ENCODE data around the gene GOLT1A.

Gene GOLT1A

DNA sequence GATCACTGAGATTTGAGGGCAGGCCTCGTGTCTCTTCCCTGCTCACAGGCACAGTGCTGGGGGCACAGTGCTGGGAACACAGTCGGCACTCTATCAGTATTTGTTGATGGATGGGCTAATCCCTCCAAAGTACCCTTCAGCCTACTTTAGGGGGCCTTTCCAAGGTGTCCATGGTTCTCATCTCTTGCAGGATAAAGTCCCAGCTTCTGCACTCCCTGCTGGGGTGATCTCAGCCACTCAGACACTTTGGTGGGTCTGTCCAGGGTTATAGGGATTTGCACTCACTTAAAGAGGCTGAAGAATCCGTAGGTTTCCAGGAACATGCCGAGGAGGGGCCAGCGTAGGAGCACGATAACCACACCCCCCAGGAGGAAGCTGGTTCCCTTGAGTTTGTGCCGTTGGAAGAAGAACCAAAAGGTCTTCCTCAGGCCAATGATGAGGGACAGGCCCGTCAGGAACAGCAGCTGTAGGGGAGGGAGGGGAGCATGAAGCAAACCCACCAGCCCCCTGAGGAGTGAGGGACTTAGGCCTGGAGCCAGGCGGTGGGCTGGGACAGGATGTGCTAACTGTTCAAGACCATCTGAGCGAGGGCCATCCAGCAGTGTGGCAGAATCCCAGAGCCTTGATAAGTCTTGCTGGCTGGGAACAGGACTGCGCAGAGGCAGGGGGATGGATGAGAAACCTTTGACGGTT lies 12.3 kb downstream of the GOLT1A start:
- Histone ChIP-seq H3K36me3 (ENCODE audit: control insufficient read depth in 2 of 2, insufficient read depth in 2 of 2, low read length in 2 of 2) (no peaks in the 10 kb centered on the region), H3K4me3 (ENCODE audit: low read length in 2 of 2) (no peak overlapping the region), H3K27me3 (ENCODE audit: control insufficient read depth in 1 of 2, insufficient read depth in 2 of 2, low read length in 2 of 2) (peaks cover 13 to 26% of the 10 kb centered on the region in 2 donors), H3K27ac (ENCODE audit: low read length) (no peak overlapping the region), H3K4me1 (ENCODE audit: control insufficient read depth, insufficient read depth, low read length) (no peaks in the 10 kb centered on the region), H3K9ac (ENCODE audit: low read length in 2 of 2) (no peak overlapping the region), H3K9me3 (ENCODE audit: control insufficient read depth in 2 of 2, low read length in 2 of 2) (no peaks in the 10 kb centered on the region)

DNA sequence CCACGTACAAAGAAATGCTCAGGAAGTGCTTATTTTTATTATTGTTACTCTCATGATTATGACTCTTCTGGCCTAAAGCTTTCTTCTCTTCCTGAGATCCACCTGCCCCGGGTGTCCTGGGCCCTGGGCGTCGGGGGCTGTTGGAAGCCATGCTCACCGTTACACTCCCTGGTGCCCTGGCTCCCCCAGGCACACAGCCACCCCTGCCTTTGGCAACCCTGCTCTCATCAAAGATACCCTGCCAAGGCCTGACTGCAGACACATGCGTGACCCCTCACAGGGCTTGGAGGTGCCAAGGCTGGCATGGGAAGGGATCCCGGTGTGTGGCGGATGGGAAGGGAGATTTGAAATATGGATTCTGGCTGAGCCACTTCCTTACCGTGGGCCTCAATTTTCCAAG lies 14.2 kb downstream of the GOLT1A start:
- Histone ChIP-seq H3K4me3 (ENCODE audit: low read length in 2 of 2) (no peak overlapping the region), H3K9me3 (ENCODE audit: control insufficient read depth in 2 of 2, low read length in 2 of 2) (no peaks in the 10 kb centered on the region), H3K27me3 (ENCODE audit: control insufficient read depth in 1 of 2, insufficient read depth in 2 of 2, low read length in 2 of 2) (peaks cover 15 to 34% of the 10 kb centered on the region in 2 donors), H3K9ac (ENCODE audit: low read length in 2 of 2) (no peak overlapping the region), H3K36me3 (ENCODE audit: control insufficient read depth in 2 of 2, insufficient read depth in 2 of 2, low read length in 2 of 2) (no peaks in the 10 kb centered on the region), H3K4me1 (ENCODE audit: control insufficient read depth, insufficient read depth, low read length) (no peaks in the 10 kb centered on the region), H3K27ac (ENCODE audit: low read length) (no peak overlapping the region)

DNA sequence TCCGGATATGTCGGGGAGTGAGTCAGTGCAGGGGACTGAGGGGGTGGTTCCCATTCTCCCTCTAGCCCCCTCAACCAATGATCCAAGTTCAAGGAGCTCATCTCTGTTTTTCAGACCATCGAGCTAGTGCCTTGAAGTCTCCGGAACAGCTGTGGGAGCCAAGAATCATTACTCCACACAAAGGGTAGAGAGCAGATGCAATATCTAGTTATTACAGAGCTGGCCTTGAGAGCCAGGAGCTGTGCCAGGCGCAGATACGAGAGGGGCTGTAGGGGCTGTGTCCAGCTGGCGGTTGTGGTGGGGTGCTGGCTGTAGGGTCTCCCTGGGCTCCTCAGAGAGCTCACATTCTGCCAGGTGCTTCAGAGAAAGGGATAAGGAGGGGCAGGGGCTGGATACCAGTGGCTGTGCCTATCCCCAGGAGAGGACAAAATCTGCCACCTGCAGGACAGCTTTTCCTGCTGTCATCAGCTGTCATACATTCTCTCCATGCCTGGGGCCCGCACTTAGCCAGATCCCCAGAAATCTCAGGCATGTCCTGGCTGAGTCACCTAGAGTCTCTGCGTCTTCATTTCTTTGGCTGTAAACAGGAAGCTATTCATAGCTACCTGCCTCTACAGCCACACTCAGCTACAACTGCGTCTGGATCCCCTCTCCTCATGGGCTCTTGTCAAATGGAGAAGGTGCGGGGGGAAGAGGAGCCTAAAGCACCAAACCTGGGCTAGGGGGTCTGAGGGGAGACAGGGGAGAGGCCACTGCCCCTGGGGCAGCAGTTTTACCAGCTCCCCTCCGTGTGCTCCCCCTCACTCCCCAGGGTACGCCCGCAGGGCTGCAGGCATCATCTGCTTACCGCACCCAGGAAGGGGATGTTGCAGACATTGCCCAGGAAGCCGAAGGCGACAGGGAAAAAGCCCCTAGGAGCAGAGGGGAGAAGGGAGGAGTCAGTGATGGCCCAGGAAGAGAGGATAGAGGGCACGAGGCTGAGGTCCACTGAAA lies 15.1 kb downstream of the GOLT1A start:
- Histone ChIP-seq H3K9me3 (ENCODE audit: control insufficient read depth in 2 of 2, low read length in 2 of 2) (no peaks in the 10 kb centered on the region), H3K4me1 (ENCODE audit: control insufficient read depth, insufficient read depth, low read length) (no peaks in the 10 kb centered on the region), H3K27ac (ENCODE audit: low read length) (no peak overlapping the region), H3K36me3 (ENCODE audit: control insufficient read depth in 2 of 2, insufficient read depth in 2 of 2, low read length in 2 of 2) (no peaks in the 10 kb centered on the region), H3K27me3 (ENCODE audit: control insufficient read depth in 1 of 2, insufficient read depth in 2 of 2, low read length in 2 of 2) (peaks cover 15 to 35% of the 10 kb centered on the region in 2 donors), H3K4me3 (ENCODE audit: low read length in 2 of 2) (no peak overlapping the region), H3K9ac (ENCODE audit: low read length in 2 of 2) (no peak overlapping the region)

DNA sequence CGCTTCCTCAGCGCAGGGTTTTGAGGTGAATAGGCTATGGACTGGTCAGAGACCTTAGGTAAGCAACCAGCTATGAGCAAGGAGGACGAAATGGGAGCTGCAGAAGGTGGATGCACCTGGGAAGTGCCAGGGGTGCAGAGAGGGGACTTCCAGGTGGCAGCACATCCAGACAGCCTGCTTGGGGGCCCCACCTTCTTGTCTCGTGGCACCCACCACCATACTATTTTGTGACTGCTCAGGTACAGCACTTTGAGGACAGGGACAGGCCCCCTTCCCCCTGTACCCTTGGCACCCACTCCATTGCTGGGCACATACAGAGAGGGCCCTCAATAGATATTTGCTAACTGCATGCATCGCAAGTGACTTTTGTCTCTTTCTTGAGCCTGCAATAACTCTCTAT lies 16.7 kb downstream of the GOLT1A start:
- H3K9me3 ChIP-seq (ENCODE audit: control insufficient read depth in 2 of 2, low read length in 2 of 2) = no peaks in the 10 kb centered on the region
- H3K9ac ChIP-seq (ENCODE audit: low read length in 2 of 2) = no peak overlapping the region
- no peaks in the 10 kb centered on the region for H3K36me3 ChIP-seq (ENCODE audit: control insufficient read depth in 2 of 2, insufficient read depth in 2 of 2, low read length in 2 of 2)
- no peak overlapping the region for H3K27ac ChIP-seq (ENCODE audit: low read length)
- H3K4me1 ChIP-seq (ENCODE audit: control insufficient read depth, insufficient read depth, low read length) = no peaks in the 10 kb centered on the region
- H3K4me3 ChIP-seq (ENCODE audit: low read length in 2 of 2) = no peak overlapping the region
- peaks cover 18 to 33% of the 10 kb centered on the region in 2 donors for H3K27me3 ChIP-seq (ENCODE audit: control insufficient read depth in 1 of 2, insufficient read depth in 2 of 2, low read length in 2 of 2)

DNA sequence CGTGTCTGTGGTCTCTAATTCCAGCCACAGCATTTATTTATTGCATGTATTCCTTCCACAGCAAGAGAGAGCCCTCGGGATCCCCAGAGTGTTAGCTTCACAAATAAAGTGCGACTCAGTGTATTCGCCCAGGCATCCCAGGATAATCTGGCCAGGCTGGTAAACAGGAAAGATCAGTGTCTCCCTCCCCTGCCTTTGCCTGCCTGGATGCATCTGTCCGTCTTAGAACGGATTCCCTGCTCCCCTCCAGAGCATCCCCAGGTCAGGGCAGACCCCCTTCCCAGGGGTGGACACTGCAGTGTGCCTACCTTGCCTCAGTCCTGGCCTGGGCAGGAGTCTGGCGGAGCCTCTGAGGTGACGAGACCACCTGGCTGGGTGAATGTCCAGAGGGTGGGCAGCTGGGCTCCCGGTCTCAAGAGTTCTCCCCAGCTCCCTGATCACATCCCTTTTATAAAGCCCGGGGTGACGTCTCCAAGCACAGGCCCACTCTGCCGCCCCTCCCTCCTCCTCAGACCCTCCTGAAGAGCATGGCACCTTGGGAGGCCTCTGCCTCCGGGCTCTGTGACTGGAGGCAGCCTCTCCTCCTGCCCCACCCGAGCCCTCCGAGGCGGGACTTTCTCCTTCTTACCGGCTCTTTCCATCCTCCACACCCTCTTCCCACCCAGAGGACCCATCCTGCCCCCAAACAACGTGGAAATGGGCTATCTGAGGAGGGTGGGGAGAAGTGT lies 17.6 kb downstream of the GOLT1A start, which contains the start of gene KISS1:
Gene KISS1 (minus strand): TSS at position 424 of the 728 bp plus-strand sequence. CDS start 3,615 bp downstream, outside the sequence.
- Histone ChIP-seq H3K4me3 (ENCODE audit: low read length in 2 of 2) (no peak within 1 kb of the TSS), H3K27me3 (ENCODE audit: control insufficient read depth in 1 of 2, insufficient read depth in 2 of 2, low read length in 2 of 2) (peaks cover 18 to 29% of the 10 kb centered on the region in 2 donors), H3K9me3 (ENCODE audit: control insufficient read depth in 2 of 2, low read length in 2 of 2) (no peaks in the 10 kb centered on the region), H3K36me3 (ENCODE audit: control insufficient read depth in 2 of 2, insufficient read depth in 2 of 2, low read length in 2 of 2) (no peaks in the 10 kb centered on the region), H3K27ac (ENCODE audit: low read length) (no peak within 1 kb of the TSS), H3K9ac (ENCODE audit: low read length in 2 of 2) (no peak within 1 kb of the TSS), H3K4me1 (ENCODE audit: control insufficient read depth, insufficient read depth, low read length) (no peaks in the 10 kb centered on the region)

DNA sequence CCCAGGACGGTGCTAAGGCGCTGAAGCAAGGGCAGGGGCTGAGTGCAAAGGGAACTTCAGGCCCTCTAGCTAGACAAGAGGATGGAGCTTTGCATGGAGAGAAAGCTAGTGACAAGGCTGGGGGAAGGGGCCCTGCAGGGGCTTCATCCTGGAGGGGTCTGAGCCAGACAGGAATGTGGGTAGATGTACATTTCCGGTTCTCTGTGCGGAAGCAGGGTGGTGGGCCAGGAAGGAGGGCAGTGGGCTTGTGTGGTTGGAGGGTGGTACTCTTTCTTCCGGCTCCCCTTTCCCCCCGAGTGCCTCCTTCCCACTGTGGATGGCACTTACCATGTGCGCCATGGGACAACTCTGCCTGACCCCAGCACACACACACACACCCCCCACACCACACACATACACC lies 19.0 kb downstream of the GOLT1A start:
- Histone ChIP-seq H3K9ac (ENCODE audit: low read length in 2 of 2) (no peak overlapping the region), H3K36me3 (ENCODE audit: control insufficient read depth in 2 of 2, insufficient read depth in 2 of 2, low read length in 2 of 2) (no peaks in the 10 kb centered on the region), H3K27me3 (ENCODE audit: control insufficient read depth in 1 of 2, insufficient read depth in 2 of 2, low read length in 2 of 2) (peaks cover 15 to 27% of the 10 kb centered on the region in 2 donors), H3K4me3 (ENCODE audit: low read length in 2 of 2) (no peak overlapping the region), H3K9me3 (ENCODE audit: control insufficient read depth in 2 of 2, low read length in 2 of 2) (no peaks in the 10 kb centered on the region), H3K27ac (ENCODE audit: low read length) (no peak overlapping the region), H3K4me1 (ENCODE audit: control insufficient read depth, insufficient read depth, low read length) (no peaks in the 10 kb centered on the region)

DNA sequence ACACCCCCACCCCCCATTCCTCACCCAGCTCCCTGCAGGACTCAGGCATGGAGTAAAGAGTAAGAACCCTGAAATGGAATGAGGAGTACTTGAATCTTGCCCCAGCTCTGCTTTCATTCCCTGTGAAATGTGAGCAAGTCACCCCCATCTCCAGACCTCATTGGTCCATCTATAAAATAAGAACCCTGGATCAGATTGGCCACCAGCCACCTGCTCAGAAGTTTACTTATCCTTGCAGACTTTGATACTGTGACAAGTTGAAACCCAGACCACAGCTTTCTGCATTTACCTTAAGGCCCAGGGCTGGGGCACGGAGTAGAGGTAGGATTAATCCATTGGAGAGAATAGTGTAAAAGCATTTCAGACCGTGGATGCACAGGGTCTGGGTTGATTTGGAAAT lies 19.7 kb downstream of the GOLT1A start:
- Histone ChIP-seq H3K4me1 (ENCODE audit: control insufficient read depth, insufficient read depth, low read length) (no peaks in the 10 kb centered on the region), H3K27me3 (ENCODE audit: control insufficient read depth in 1 of 2, insufficient read depth in 2 of 2, low read length in 2 of 2) (peaks cover 20 to 33% of the 10 kb centered on the region in 2 donors), H3K4me3 (ENCODE audit: low read length in 2 of 2) (no peak overlapping the region), H3K9ac (ENCODE audit: low read length in 2 of 2) (no peak overlapping the region), H3K36me3 (ENCODE audit: control insufficient read depth in 2 of 2, insufficient read depth in 2 of 2, low read length in 2 of 2) (no peaks in the 10 kb centered on the region), H3K27ac (ENCODE audit: low read length) (no peak overlapping the region), H3K9me3 (ENCODE audit: control insufficient read depth in 2 of 2, low read length in 2 of 2) (no peaks in the 10 kb centered on the region)

DNA sequence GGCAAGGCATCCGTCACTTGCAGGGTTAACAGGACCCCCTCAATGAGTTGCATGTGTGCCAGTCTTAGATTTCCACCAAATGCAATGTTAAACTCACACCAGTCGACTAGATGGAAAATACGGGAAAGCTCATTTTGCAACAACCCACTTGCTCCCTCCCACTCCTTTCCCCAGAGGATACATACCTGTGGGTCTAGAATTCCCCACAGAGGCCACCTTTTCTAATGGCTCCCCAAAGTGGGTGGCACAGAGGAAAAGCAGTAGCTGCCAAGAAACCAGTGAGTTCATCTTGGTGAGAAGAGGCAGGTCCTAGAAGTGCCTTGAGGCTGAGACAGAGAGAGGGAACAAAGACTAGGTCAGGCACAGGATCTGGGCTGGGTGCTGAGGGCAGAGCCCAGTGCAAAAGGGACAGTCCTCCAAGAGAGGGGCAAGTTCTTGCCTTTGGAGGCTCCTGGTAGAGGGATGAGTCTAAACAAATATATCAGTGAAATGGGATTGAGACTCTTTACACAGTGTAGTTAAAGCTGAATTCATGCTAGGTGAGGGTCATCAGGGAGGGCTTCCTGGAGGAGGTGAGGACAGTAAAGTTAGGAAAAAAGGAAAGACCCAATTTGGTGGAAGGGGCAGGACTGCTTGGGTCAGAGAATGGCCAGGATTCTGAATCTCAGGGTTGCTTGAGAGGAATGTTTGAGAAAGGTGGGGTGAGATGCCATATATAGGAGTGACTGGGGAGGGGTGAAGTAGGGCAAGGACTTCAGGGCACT lies 21.0 kb downstream of the GOLT1A start:
- H3K9me3 ChIP-seq (ENCODE audit: control insufficient read depth in 2 of 2, low read length in 2 of 2) = no peaks in the 10 kb centered on the region
- H3K27me3 ChIP-seq (ENCODE audit: control insufficient read depth in 1 of 2, insufficient read depth in 2 of 2, low read length in 2 of 2) = peaks cover 27 to 39% of the 10 kb centered on the region in 2 donors
- H3K36me3 ChIP-seq (ENCODE audit: control insufficient read depth in 2 of 2, insufficient read depth in 2 of 2, low read length in 2 of 2) = no peaks in the 10 kb centered on the region
- no peak overlapping the region for H3K27ac ChIP-seq (ENCODE audit: low read length)
- no peaks in the 10 kb centered on the region for H3K4me1 ChIP-seq (ENCODE audit: control insufficient read depth, insufficient read depth, low read length)
- H3K9ac ChIP-seq (ENCODE audit: low read length in 2 of 2) = no peak overlapping the region
- no peak overlapping the region for H3K4me3 ChIP-seq (ENCODE audit: low read length in 2 of 2)

DNA sequence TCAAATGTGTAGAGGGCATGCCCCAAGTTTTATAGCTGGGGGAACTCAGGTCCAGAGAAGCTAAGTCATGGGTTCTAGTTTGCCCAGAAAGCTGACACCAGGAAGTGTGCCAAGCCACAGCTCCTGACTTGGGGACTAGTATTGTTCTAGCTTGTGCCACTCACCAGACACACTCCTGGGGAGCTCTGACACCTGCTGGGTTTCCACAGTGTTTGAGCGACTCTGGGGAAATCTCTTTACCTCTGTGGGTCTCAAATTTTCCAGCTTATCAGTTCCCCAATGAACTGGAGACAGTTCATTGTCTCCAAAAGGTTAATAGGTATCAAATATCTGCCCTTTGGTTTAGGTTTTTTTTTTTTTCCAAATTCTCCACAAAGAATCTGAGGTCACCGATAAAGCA lies 21.7 kb downstream of the GOLT1A start:
- H3K9me3 ChIP-seq (ENCODE audit: control insufficient read depth in 2 of 2, low read length in 2 of 2) = no peaks in the 10 kb centered on the region
- H3K27ac ChIP-seq (ENCODE audit: low read length) = no peak overlapping the region
- no peak overlapping the region for H3K4me3 ChIP-seq (ENCODE audit: low read length in 2 of 2)
- H3K9ac ChIP-seq (ENCODE audit: low read length in 2 of 2) = no peak overlapping the region
- H3K36me3 ChIP-seq (ENCODE audit: control insufficient read depth in 2 of 2, insufficient read depth in 2 of 2, low read length in 2 of 2) = no peaks in the 10 kb centered on the region
- H3K4me1 ChIP-seq (ENCODE audit: control insufficient read depth, insufficient read depth, low read length) = no peaks in the 10 kb centered on the region
- H3K27me3 ChIP-seq (ENCODE audit: control insufficient read depth in 1 of 2, insufficient read depth in 2 of 2, low read length in 2 of 2) = peaks cover 28 to 44% of the 10 kb centered on the region in 2 donors

DNA sequence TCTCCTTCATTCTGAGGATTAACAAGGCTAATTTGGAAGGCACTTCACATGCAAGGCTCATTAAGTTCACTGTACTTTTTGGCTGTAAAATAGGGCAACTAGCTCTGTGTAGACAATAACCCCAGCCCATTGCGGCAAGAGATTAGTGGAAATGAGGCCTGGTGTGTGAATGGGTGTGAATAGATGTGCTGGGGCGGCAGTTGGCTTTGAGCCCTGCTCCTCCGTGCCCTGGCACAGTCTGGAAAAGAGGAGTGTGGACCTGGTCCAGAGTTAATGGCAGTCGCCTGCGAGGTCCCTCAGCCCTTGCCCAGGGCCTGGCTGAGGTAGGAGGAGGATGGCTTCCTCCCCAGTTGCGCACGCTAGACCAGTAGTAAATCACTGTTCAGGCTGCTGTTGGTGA lies 22.3 kb downstream of the GOLT1A start:
- no peaks in the 10 kb centered on the region for H3K9me3 ChIP-seq (ENCODE audit: control insufficient read depth in 2 of 2, low read length in 2 of 2)
- H3K4me3 ChIP-seq (ENCODE audit: low read length in 2 of 2) = no peak overlapping the region
- H3K9ac ChIP-seq (ENCODE audit: low read length in 2 of 2) = no peak overlapping the region
- no peak overlapping the region for H3K27ac ChIP-seq (ENCODE audit: low read length)
- no peaks in the 10 kb centered on the region for H3K36me3 ChIP-seq (ENCODE audit: control insufficient read depth in 2 of 2, insufficient read depth in 2 of 2, low read length in 2 of 2)
- H3K27me3 ChIP-seq (ENCODE audit: control insufficient read depth in 1 of 2, insufficient read depth in 2 of 2, low read length in 2 of 2) = peaks cover 32 to 46% of the 10 kb centered on the region in 2 donors
- no peaks in the 10 kb centered on the region for H3K4me1 ChIP-seq (ENCODE audit: control insufficient read depth, insufficient read depth, low read length)

Measured in stomach smooth muscle (tissue), 2 donors.